ENCODE data around the gene C6orf52. TPM values are rescaled to one million over a fixed set of nuclear protein-coding genes. Genes with fewer than 3 reads are reported as not detected.
A peak's percentile ranks its signal among the peaks of the same experiment; 100 is the strongest.

The C6orf52 gene
- total and polyA plus RNA-seq, 2 experiments from 2014 or later, result 0.75 TPM; not detected in 1

DNA sequence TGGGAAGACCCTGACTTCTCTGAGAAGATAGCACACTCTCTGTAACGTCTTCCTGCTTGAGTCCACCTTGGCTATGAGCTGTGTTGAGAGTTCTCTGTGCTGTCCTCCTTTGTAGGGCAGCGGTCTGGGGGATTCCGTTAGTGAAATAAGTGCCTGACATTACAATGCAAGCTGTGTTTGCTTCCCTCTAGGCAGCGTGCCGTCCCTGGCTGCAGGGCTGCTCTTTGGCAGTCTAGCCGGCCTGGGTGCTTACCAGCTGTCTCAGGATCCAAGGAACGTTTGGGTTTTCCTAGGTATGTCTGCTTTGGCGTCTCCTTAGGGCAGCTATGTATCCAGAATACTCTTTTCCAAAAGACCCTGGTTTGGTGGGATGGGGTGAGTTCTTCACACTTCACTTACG lies 31.3 kb upstream of the C6orf52 start:
- peaks cover 14% of the 10 kb centered on the region; the same call in 1 of the 2 replicates for H3K4me1 ChIP-seq (ENCODE audit: insufficient read depth)
- in situ Hi-C loops (cut with MboI), result no loop called here
- 83 to 87% methylated on average over 8 to 9 of the region's 9 CpGs for WGBS, 2 experiments (ENCODE audit: low coverage in 1 of 2, low lambda C conversion rate in 2 of 2, missing lambda C conversion rate in 2 of 2)
- H3K9ac ChIP-seq, result no peak overlapping the region
- no peaks in the 10 kb centered on the region for H3K9me3 ChIP-seq (ENCODE audit: low read depth)
- no peak overlapping the region for H3K27ac ChIP-seq
- no peak overlapping the region for H3K4me3 ChIP-seq
- no peak overlapping the region for H3K4me2 ChIP-seq (ENCODE audit: unreplicated experiment)
- H3K79me2 ChIP-seq (ENCODE audit: insufficient read depth), result peaks cover 50% of the 10 kb centered on the region
- H4K20me1 ChIP-seq (ENCODE audit: insufficient read depth), result no peaks in the 10 kb centered on the region
- DNase-seq, result no peak
- H3K36me3 ChIP-seq (ENCODE audit: low read depth), result peaks cover 18% of the 10 kb centered on the region
- peaks cover 12% of the 10 kb centered on the region; the same call in 1 of the 2 replicates for H3F3A ChIP-seq (ENCODE audit: insufficient read depth)
- TF ChIP-seq EZH2 (IDR thresholded peaks at IDR 0.05; ENCODE audit: insufficient read depth, poor library complexity, severe bottlenecking) (no peak), EZH2phosphoT487 (IDR thresholded peaks at IDR 0.05; ENCODE audit: insufficient read depth, low read depth) (no peak)
- no peaks in the 10 kb centered on the region for H3K27me3 ChIP-seq (replicated peaks; ENCODE audit: insufficient read depth)
- H2AFZ ChIP-seq, result no peak overlapping the region
- no peaks in the 10 kb centered on the region for H3K9me2 ChIP-seq (ENCODE audit: insufficient read depth)

GRCh38 chr6:10725044-10725443 lies 30.6 kb upstream of the C6orf52 start:
- Histone ChIP-seq H3K27me3 (replicated peaks; ENCODE audit: insufficient read depth) (no peaks in the 10 kb centered on the region), H3K9me2 (ENCODE audit: insufficient read depth) (no peaks in the 10 kb centered on the region), H3F3A (ENCODE audit: insufficient read depth) (peaks cover 12% of the 10 kb centered on the region; the same call in 1 of the 2 replicates), H3K4me1 (ENCODE audit: insufficient read depth) (peaks cover 14% of the 10 kb centered on the region; the same call in 1 of the 2 replicates), H3K9me3 (ENCODE audit: low read depth) (no peaks in the 10 kb centered on the region), H3K79me2 (ENCODE audit: insufficient read depth) (peaks cover 50% of the 10 kb centered on the region), H2AFZ (no peak overlapping the region), H3K27ac (no peak overlapping the region), H3K9ac (no peak overlapping the region), H3K4me3 (no peak overlapping the region), H3K36me3 (ENCODE audit: low read depth) (peaks cover 13% of the 10 kb centered on the region), H3K4me2 (ENCODE audit: unreplicated experiment) (peak overlapping the region; percentile 82), H4K20me1 (ENCODE audit: insufficient read depth) (no peaks in the 10 kb centered on the region)
- no peak for DNase-seq
- WGBS, 2 experiments (ENCODE audit: low coverage in 1 of 2, low lambda C conversion rate in 2 of 2, missing lambda C conversion rate in 2 of 2), result 92 to 93% methylated on average over 6 of the region's 6 CpGs
- TF ChIP-seq EZH2 (IDR thresholded peaks at IDR 0.05; ENCODE audit: insufficient read depth, poor library complexity, severe bottlenecking) (no peak), EZH2phosphoT487 (IDR thresholded peaks at IDR 0.05; ENCODE audit: insufficient read depth, low read depth) (no peak)
- in situ Hi-C loops (cut with MboI), result no loop called here

GRCh38 chr6:10723567-10723881 lies 29.1 kb upstream of the C6orf52 start:
- no peaks in the 10 kb centered on the region for H3K9me3 ChIP-seq (ENCODE audit: low read depth)
- H3F3A ChIP-seq (ENCODE audit: insufficient read depth), result peaks cover 12% of the 10 kb centered on the region; the same call in 1 of the 2 replicates
- H3K27ac ChIP-seq, result peak overlapping the region; percentile 77
- no peaks in the 10 kb centered on the region for H4K20me1 ChIP-seq (ENCODE audit: insufficient read depth)
- peaks cover 50% of the 10 kb centered on the region for H3K79me2 ChIP-seq (ENCODE audit: insufficient read depth)
- peak; percentile 57 for DNase-seq
- H3K4me2 ChIP-seq (ENCODE audit: unreplicated experiment), result peak overlapping the region; percentile 82
- peaks cover 14% of the 10 kb centered on the region; the same call in 1 of the 2 replicates for H3K4me1 ChIP-seq (ENCODE audit: insufficient read depth)
- H3K9me2 ChIP-seq (ENCODE audit: insufficient read depth), result no peaks in the 10 kb centered on the region
- in situ Hi-C loops (cut with MboI), result no loop called here
- peak overlapping the region; percentile 89 for H2AFZ ChIP-seq
- no peak for TF ChIP-seq EZH2phosphoT487 (IDR thresholded peaks at IDR 0.05; ENCODE audit: insufficient read depth, low read depth)
- no peak for TF ChIP-seq EZH2 (IDR thresholded peaks at IDR 0.05; ENCODE audit: insufficient read depth, poor library complexity, severe bottlenecking)
- 27 to 28% methylated on average over 7 of the region's 7 CpGs for WGBS, 2 experiments (ENCODE audit: low coverage in 1 of 2, low lambda C conversion rate in 2 of 2, missing lambda C conversion rate in 2 of 2)
- no peaks in the 10 kb centered on the region for H3K27me3 ChIP-seq (replicated peaks; ENCODE audit: insufficient read depth)
- H3K36me3 ChIP-seq (ENCODE audit: low read depth), result peaks cover 4% of the 10 kb centered on the region; the same call in 1 of the 2 replicates
- peak overlapping the region; percentile 96 for H3K4me3 ChIP-seq
- H3K9ac ChIP-seq, result peak overlapping the region; percentile 89

- peaks cover 49% of the 10 kb centered on the region for H3K79me2 ChIP-seq (ENCODE audit: insufficient read depth)
- peak within 1 kb of the TSS; percentile 89 for H2AFZ ChIP-seq
- peak within 1 kb of the TSS; percentile 85 for H3K4me2 ChIP-seq (ENCODE audit: unreplicated experiment)
- peaks cover 14% of the 10 kb centered on the region; the same call in 1 of the 2 replicates for H3K4me1 ChIP-seq (ENCODE audit: insufficient read depth)
- no peaks in the 10 kb centered on the region for H3K27me3 ChIP-seq (replicated peaks; ENCODE audit: insufficient read depth)
- TF ChIP-seq EZH2phosphoT487 (IDR thresholded peaks at IDR 0.05; ENCODE audit: insufficient read depth, low read depth), result no peak
- peak within 1 kb of the TSS; percentile 77 for H3K27ac ChIP-seq
- H3K4me3 ChIP-seq, result peak within 1 kb of the TSS; percentile 96
- in situ Hi-C loops (cut with MboI), result no loop called here
- H3K9me2 ChIP-seq (ENCODE audit: insufficient read depth), result no peaks in the 10 kb centered on the region
- peaks cover 4% of the 10 kb centered on the region; the same call in 1 of the 2 replicates for H3K36me3 ChIP-seq (ENCODE audit: low read depth)
- no peaks in the 10 kb centered on the region for H3K9me3 ChIP-seq (ENCODE audit: low read depth)
- no peaks in the 10 kb centered on the region for H4K20me1 ChIP-seq (ENCODE audit: insufficient read depth)
- H3K9ac ChIP-seq, result peak within 1 kb of the TSS; percentile 89
- DNase-seq, result peak; percentile 99
- WGBS, 2 experiments (ENCODE audit: low coverage in 1 of 2, low lambda C conversion rate in 2 of 2, missing lambda C conversion rate in 2 of 2), result 0 to 1% methylated on average over 46 to 47 of the region's 55 CpGs
- peaks cover 12% of the 10 kb centered on the region; the same call in 1 of the 2 replicates for H3F3A ChIP-seq (ENCODE audit: insufficient read depth)
Observed at GRCh38 chr6:10722820-10723566, 28.6 kb upstream of the C6orf52 start, which contains the start of gene TMEM14C. TSS of gene TMEM14C (plus strand) at chr6:10723070. CDS start at chr6:10724614, 1,544 bp downstream.
